Activated CD8-positive, alpha-beta T cell treated with anti-CD3 and anti-CD28 coated beads for 36 hours (primary cell): ENCODE results near the gene SYNDIG1. TPM values are rescaled to one million over a fixed set of nuclear protein-coding genes. Genes with fewer than 3 reads are reported as not detected.

Experiments used
- ATAC-seq: fragments of 200-7000 bp; cut with Tn5 transposase; one replicate; pipeline ENCODE4 v1.10.0; 2021; ENCODE audit warnings: mild to moderate bottlenecking, moderate library complexity
- CTCF ChIA-PET: fragments of 350-600 bp; sonication (Branson Sonifier 250); formaldehyde crosslinking; loops from one replicate; lab custom pipeline; 2021; ENCODE audit warnings: antibody characterized with exemption; lab: Charles Lee
- POLR2A ChIA-PET: fragments of 350-600 bp; sonication (Branson Sonifier 250); formaldehyde crosslinking; loops from one replicate; lab custom pipeline; 2021; ENCODE audit warnings: antibody characterized with exemption; lab: Charles Lee
- DNase-seq: peaks from one replicate; pipeline ENCODE4 v3.0.0-alpha.2; 2020
- H3K27ac Mint-ChIP-seq: one replicate; pipeline ENCODE4 v1.8.0; 2021; ENCODE audit warnings: mild to moderate bottlenecking, mixed read lengths
- H3K27me3 Mint-ChIP-seq: one replicate; pipeline ENCODE4 v1.8.0; 2021; ENCODE audit warnings: mixed read lengths
- H3K36me3 Mint-ChIP-seq: one replicate; pipeline ENCODE4 v1.8.0; 2021; ENCODE audit warnings: low read depth, mixed read lengths
- H3K4me1 Mint-ChIP-seq: one replicate; pipeline ENCODE4 v1.8.0; 2021; ENCODE audit warnings: low read depth, mixed read lengths
- H3K4me3 Mint-ChIP-seq: one replicate; pipeline ENCODE4 v1.8.0; 2021; ENCODE audit warnings: mild to moderate bottlenecking, moderate library complexity, mixed read lengths
- H3K9me3 Mint-ChIP-seq: one replicate; pipeline ENCODE4 v1.8.0; 2021; ENCODE audit warnings: mixed read lengths
- CTCF ChIP-seq: fragments of 200-600 bp; IDR thresholded peaks from one replicate; pipeline ENCODE4 v1.8.0; 2022; ENCODE audit warnings: antibody characterized with exemption, mild to moderate bottlenecking
- intact Hi-C: fragments of 100-400 bp; cut with micrococcal nuclease; formaldehyde crosslinking; loops from one replicate; pipeline ENCODE4 v1.10.0; 2022
- total RNA-seq, 2 experiments: library from RNA; stranded (reverse); gene quantifications; one replicate each; pipeline ENCODE4 v1.2.3, GENCODE V29; 2021

The SYNDIG1 gene
- total RNA-seq, 2 experiments from 2014 or later = not detected

- CTCF ChIA-PET = interaction anchor here (0.8 kb wide), 1 partner anchor 771 kb away, joined by 4 read pairs; no protein-coding TSS in a partner anchor
- Mint-ChIP-seq H3K4me1 (no peaks in the 10 kb centered on the region), H3K27me3 (peaks cover 3% of the 10 kb centered on the region), H3K36me3 (no peaks in the 10 kb centered on the region), H3K9me3 (peaks cover 3% of the 10 kb centered on the region), H3K4me3 (no peak overlapping the region), H3K27ac (no peak overlapping the region)
- no peak for TF ChIP-seq CTCF
- POLR2A ChIA-PET = no interaction called here
- intact Hi-C loops = no loop called here
- DNase-seq (no peak), ATAC-seq (no peak)
Observed at GRCh38 chr20:24708411-24709295, 239.2 kb downstream of the SYNDIG1 start.
